Heart left ventricle (tissue), 16 donors: Measurements from ENCODE around the gene KRTAP5-3. TPM values are rescaled to one million over a fixed set of nuclear protein-coding genes. Genes with fewer than 3 reads are reported as not detected.
"Not testable (repeated sequence)": the region's sequence is repeated elsewhere in the genome, so short reads cannot be mapped to it uniquely, and the experiment has no call there.

Experiments used
- ATAC-seq, 4 donors: fragments of 200-7000 bp; cut with Tn5 transposase; one replicate each; pipeline ENCODE4 v1.9.1; 2020 to 2022; ENCODE audit warnings: moderate library complexity in 4 of 4, mild to moderate bottlenecking in 3 of 4, moderate number of reproducible peaks in 1 of 4
- DNase-seq, 5 donors: peaks; one replicate each; pipeline ENCODE4 v3.0.0-alpha.2; 2020
- H3K27ac ChIP-seq, 12 donors: fragments of 200-600 bp; sonication (generic) in 4 of 12; one replicate each; pipeline versions ENCODE4 v1.5.0 to v1.8.0; 2016 to 2022; ENCODE audit warnings: mild to moderate bottlenecking in 2 of 12
- H3K27me3 ChIP-seq, 9 donors: fragments of 200-600 bp; sonication (generic) in 2 of 9; one replicate each; pipeline versions ENCODE4 v1.5.1 to v1.8.0; 2016 to 2022; ENCODE audit warnings: mild to moderate bottlenecking in 3 of 9
- H3K36me3 ChIP-seq, 9 donors: fragments of 200-600 bp; sonication (generic) in 2 of 9; one replicate each; pipeline versions ENCODE4 v1.5.0 to v1.8.0; 2018 to 2022; ENCODE audit warnings: mild to moderate bottlenecking in 2 of 9
- H3K4me1 ChIP-seq, 12 donors: fragments of 200-600 bp; sonication (generic) in 4 of 12; one replicate each; pipeline versions ENCODE4 v1.5.0 to v1.8.0; 2016 to 2022; ENCODE audit warnings: mild to moderate bottlenecking in 3 of 12
- H3K4me3 ChIP-seq, 12 donors: fragments of 200-600 bp; sonication (generic) in 4 of 12; one replicate each; pipeline versions ENCODE4 v1.5.0 to v1.8.0; 2017 to 2022; ENCODE audit warnings: mild to moderate bottlenecking in 9 of 12, moderate library complexity in 4 of 12
- H3K9me3 ChIP-seq, 12 donors: fragments of 200-600 bp; sonication (generic) in 4 of 12; one replicate each; pipeline versions ENCODE4 v1.5.0 to v1.8.0; 2016 to 2022; ENCODE audit warnings: mild to moderate bottlenecking in 1 of 12
- POLR2A ChIP-seq, 2 donors: fragments of 450-650 bp; IDR thresholded peaks; one replicate each; pipeline ENCODE4 v1.6.1; 2017; ENCODE audit warnings: antibody characterized with exemption in 2 of 2, mild to moderate bottlenecking in 2 of 2, moderate library complexity in 2 of 2
- WGBS, 4 donors: extraction: QIAGEN DNeasy Blood & Tissue Kit in 2 of 4; methylation state at CpG; one replicate each; pipeline versions ENCODE4 v1.1.5 to v1.1.7; 2013 to 2018; 5-methylcytosine and 5-hydroxymethylcytosine counted together
- intact Hi-C, 10 donors: fragments of 100-400 bp; cut with DNase I; formaldehyde crosslinking; loops; one replicate each; pipeline versions ENCODE4 v1.11.1 to v1.14.2; 2022
- polyA plus RNA-seq, 2 donors: library from polyadenylated mRNA; stranded (reverse); fragments of 200-250 nt; gene quantifications; one replicate each; pipeline ENCODE4 v1.2.3, GENCODE V29; 2013
- total RNA-seq, 9 donors: library from RNA; depleted of rRNA in 2 of 9; stranded (reverse); fragments of >200 nt in 2 of 9; fragmentation: NEBNext Ultra II Directional in 3 of 9; extraction: Animal tissue kit (Norgen Biotek cat#: 25700) in 3 of 9; gene quantifications; one replicate each; pipeline versions ENCODE4 v1.1.0 to v1.2.4, GENCODE V29; 2016 to 2023
- TF ChIP-seq, protein P1 (sequence below), 12 donors: fragments of 200-600 bp; sonication (generic) in 4 of 12; IDR thresholded peaks; one replicate each; pipeline versions ENCODE4 v1.5.0 to v1.8.0; 2018 to 2022; ENCODE audit warnings: antibody characterized with exemption in 12 of 12, mild to moderate bottlenecking in 5 of 12
- donor health status: ischemic (EF 13 %, LVEDD 7.1; RV severe dilation, severe dysfunction).
- donor health status: healthy with polysubstance abuse.
- donor health status: DM: no; HTN: yes; CAD: no.
- donor health status: DM: no; HTN: no; CAD: no.
- donor health status: ischemic (EF 25% LVEDD 6.9; RV normal size, moderate dysfunction).
- donor health status: ischemic (EF 25% LVEDD 5.7; RV mildly dilated, moderate dysfunction).
- donor health status: healthy.
- donor health status: DM: yes; HTN: yes; CAD: no.
- donor health status: ischemic (EF 35%, LVEDD 5.7; RV mildly dilated, moderate dysfunction).
- donor health status: nonischemic (EF 11% LVEDD 7.7; RV severe dilation, severe dysfunction).
- donor health status: DM: yes; HTN: yes; CAD: no.
- donor health status: PGD.
- donor health status: ischemic (EF 29% LVEDD 5.4; RV normal size, mild dysfunction).
- donor health status: nonischemic (EF 23%, LVEDD 6.1; RV moderate dilation, normal function).

Gene KRTAP5-3
- total and polyA plus RNA-seq, 11 donors, result not detected

- no peak overlapping the region for H3K27ac ChIP-seq
- no peaks in the 10 kb centered on the region for H3K27me3 ChIP-seq
- 89 to 92% (median 90%) methylated on average over 9 of the region's 9 CpGs for WGBS, 4 donors
- no peaks in the 10 kb centered on the region for H3K4me1 ChIP-seq
- H3K4me3 ChIP-seq, result no peak overlapping the region
- H3K36me3 ChIP-seq, result no peaks in the 10 kb centered on the region
- intact Hi-C loops, result loop anchor here in 1 of 10 donors (5.0 kb wide), 1 partner anchor 515 kb away; no protein-coding TSS in a partner anchor
- TF ChIP-seq POLR2A (IDR thresholded peaks at IDR 0.05), result no peak
- TF ChIP-seq, protein P1, sequence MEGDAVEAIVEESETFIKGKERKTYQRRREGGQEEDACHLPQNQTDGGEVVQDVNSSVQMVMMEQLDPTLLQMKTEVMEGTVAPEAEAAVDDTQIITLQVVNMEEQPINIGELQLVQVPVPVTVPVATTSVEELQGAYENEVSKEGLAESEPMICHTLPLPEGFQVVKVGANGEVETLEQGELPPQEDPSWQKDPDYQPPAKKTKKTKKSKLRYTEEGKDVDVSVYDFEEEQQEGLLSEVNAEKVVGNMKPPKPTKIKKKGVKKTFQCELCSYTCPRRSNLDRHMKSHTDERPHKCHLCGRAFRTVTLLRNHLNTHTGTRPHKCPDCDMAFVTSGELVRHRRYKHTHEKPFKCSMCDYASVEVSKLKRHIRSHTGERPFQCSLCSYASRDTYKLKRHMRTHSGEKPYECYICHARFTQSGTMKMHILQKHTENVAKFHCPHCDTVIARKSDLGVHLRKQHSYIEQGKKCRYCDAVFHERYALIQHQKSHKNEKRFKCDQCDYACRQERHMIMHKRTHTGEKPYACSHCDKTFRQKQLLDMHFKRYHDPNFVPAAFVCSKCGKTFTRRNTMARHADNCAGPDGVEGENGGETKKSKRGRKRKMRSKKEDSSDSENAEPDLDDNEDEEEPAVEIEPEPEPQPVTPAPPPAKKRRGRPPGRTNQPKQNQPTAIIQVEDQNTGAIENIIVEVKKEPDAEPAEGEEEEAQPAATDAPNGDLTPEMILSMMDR (IDR thresholded peaks at IDR 0.05), result no peak
- ATAC-seq (no peak), DNase-seq (no peak)
- H3K9me3 ChIP-seq, result peaks cover 0 to 14% (median 0%) of the 10 kb centered on the region in 12 donors
Observed at GRCh38 chr11:1581976-1582375, 26.3 kb downstream of the KRTAP5-3 start.

DNA sequence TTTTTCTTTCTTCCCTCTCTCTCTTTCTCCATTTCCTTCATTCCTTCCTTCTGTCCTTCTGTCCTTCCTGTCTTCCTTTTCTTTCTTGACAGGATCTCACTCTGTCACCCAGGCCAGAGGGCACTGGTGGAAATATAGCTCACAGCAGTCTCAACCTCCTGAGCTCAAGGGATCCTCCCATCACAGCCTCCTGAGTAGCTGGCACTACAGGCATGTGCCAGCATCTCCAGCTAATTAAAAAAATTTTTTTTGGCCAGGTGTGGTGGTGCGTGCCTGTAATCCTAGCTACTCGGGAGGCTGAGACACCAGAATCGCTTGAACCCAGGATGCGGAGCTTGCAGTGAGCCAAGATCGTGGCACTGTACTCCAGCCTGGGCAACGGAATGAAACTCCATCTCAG is 31.4 kb downstream of the KRTAP5-3 start:
- 79 to 87% (median 81%) methylated on average over 6 of the region's 6 CpGs for WGBS, 4 donors
- ATAC-seq (no peak), DNase-seq (no peak)
- H3K27me3 ChIP-seq, result peaks cover 0 to 20% (median 0%) of the 10 kb centered on the region in 9 donors
- no peak overlapping the region for H3K4me3 ChIP-seq
- TF ChIP-seq, protein P1 (IDR thresholded peaks at IDR 0.05), result no peak
- no peak for TF ChIP-seq POLR2A (IDR thresholded peaks at IDR 0.05)
- intact Hi-C loops, result loop anchor here in 5 of 10 donors (5.0 to 10.0 kb wide), 4 partner anchors 50 to 375 kb away; partner anchors contain the start of gene KRTAP5-5 (in 1 of the 5)
- H3K27ac ChIP-seq, result no peak overlapping the region
- peaks cover 2 to 26% (median 16%) of the 10 kb centered on the region in 12 donors for H3K4me1 ChIP-seq
- H3K36me3 ChIP-seq, result no peaks in the 10 kb centered on the region
- H3K9me3 ChIP-seq, result peaks cover 0 to 14% (median 0%) of the 10 kb centered on the region in 12 donors

GRCh38 chr11:1575756-1576155 is 32.5 kb downstream of the KRTAP5-3 start:
- Histone ChIP-seq H3K4me1 (peaks cover 2 to 32% (median 21%) of the 10 kb centered on the region in 12 donors), H3K27me3 (peaks cover 0 to 25% (median 0%) of the 10 kb centered on the region in 9 donors), H3K9me3 (peaks cover 0 to 14% (median 0%) of the 10 kb centered on the region in 12 donors)
- H3K27ac ChIP-seq, DNase-seq, H3K4me3 ChIP-seq, ATAC-seq, H3K36me3 ChIP-seq: not testable (repeated sequence)
- intact Hi-C loops, result loop anchor here in 7 of 10 donors (2.0 to 10.0 kb wide), 7 partner anchors 29 to 373 kb away; partner anchors contain the start of gene KRTAP5-5 (in 1 of the 7)
- 93 to 94% (median 93%) methylated on average over 16 of the region's 16 CpGs for WGBS, 4 donors

DNA sequence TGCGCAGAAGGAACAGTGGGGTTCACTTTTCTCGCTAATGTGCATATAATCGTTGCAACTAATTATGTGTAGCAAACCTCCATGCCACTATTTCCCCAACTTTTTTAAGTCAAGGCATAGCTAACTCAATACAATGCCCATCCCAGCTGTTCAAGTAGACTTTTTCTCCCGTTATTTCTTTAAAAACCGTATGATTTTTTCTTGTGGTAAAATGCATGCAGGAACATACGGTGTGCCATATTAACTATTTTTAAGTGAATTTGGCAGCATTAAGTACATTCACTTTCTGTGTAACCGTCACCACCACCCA is 33.4 kb downstream of the KRTAP5-3 start:
- TF ChIP-seq, protein P1 (IDR thresholded peaks at IDR 0.05), result peak in 1 of 12 donors; percentile 1
- TF ChIP-seq POLR2A (IDR thresholded peaks at IDR 0.05), result no peak
- H3K27ac ChIP-seq, result no peak overlapping the region
- H3K4me3 ChIP-seq, result peak overlapping the region in 3 of 12 donors; percentile 56 to 69 (median 59)
- intact Hi-C loops, result loop anchor here (1.0 to 10.0 kb wide), 11 partner anchors 28 to 373 kb away; partner anchors contain the start of genes KRTAP5-5 (in 1 of the 10) and TOLLIP (in 1 of the 10)
- no peak for ATAC-seq
- 25 to 29% (median 26%) methylated on average over 7 of the region's 7 CpGs for WGBS, 4 donors
- no peaks in the 10 kb centered on the region for H3K36me3 ChIP-seq
- H3K4me1 ChIP-seq, result peaks cover 2 to 41% (median 28%) of the 10 kb centered on the region in 12 donors
- peaks cover 0 to 14% (median 0%) of the 10 kb centered on the region in 12 donors for H3K9me3 ChIP-seq
- peaks cover 0 to 25% (median 0%) of the 10 kb centered on the region in 9 donors for H3K27me3 ChIP-seq
- no peak for DNase-seq
